GM21423 (cell line): ENCODE measurements around the gene RELL2.
A peak's percentile ranks its signal among the peaks of the same experiment; 100 is the strongest.
"Not testable (repeated sequence)": the region's sequence is repeated elsewhere in the genome, so short reads cannot be mapped to it uniquely, and the experiment has no call there.

ENCODE experiments used
- ATAC-seq: cut with Tn5 transposase; IDR thresholded peaks from one replicate; pipeline ENCODE4 v1.9.1; 2021; ENCODE audit warnings: mild to moderate bottlenecking, moderate library complexity; ENCODE audit not compliant: unreplicated experiment

RELL2 gene, protein sequence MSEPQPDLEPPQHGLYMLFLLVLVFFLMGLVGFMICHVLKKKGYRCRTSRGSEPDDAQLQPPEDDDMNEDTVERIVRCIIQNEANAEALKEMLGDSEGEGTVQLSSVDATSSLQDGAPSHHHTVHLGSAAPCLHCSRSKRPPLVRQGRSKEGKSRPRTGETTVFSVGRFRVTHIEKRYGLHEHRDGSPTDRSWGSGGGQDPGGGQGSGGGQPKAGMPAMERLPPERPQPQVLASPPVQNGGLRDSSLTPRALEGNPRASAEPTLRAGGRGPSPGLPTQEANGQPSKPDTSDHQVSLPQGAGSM

DNA sequence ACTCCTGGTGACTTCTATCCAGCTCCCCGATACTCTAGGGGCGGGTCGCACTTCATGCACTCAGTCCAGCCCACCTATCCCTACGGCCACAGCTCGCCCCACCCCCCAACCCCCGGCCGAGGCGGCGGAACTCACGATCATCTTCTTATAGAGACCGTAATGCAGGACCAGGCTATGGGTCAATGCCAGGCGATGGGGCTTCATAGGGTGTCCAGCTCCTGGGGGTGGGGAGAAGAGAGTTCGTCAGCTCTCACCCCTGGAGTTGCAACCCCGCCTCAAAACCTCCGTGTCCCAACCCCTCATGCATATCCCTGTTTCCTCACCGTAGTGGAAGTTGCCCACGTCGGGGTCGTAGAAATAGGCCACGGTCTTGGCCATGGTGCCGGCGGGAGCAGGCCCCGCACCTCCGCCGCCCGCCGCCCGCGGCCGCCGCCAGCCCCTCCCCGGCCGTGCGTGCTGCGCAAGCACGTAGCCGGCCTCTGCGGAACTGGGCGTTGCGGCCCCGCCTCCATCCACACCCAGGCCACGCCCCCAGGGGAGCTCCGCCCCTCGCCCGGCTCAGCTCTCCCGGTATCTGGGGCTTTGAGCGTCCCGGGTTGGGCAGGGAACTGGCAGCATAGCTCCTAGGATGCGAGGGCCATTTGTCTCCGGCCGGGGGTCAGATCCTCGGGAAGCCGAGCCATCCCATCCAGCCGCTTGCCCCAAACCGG lies at the start of gene RELL2, which contains the start of gene HDAC3:
Gene RELL2 (plus strand): TSS at position 585 of the 710 bp plus-strand sequence. CDS start 1,229 bp downstream, outside the sequence.
Gene HDAC3 (minus strand): TSS at position 437 of the 710 bp plus-strand sequence. CDS start 59 bp downstream, at position 378.
- peak; percentile 79 for ATAC-seq

DNA sequence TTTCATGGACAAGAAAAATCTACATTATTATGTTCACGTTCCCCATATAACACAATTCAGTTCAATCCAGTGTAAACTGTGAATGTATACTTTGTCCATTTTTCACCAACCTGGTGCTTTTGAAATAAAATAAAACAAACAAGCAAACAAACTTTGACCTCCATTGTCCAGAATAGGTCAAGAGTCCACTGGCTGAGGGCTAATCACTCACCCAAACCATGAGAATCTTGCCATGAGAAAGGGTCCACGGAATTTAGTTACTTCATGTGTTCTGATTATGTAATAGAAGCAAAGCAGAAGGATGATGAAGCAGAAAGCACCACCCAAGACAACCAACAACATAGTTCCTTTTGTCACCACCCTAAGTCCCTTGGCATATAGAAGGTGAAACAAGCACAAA lies 46.7 kb upstream of the RELL2 start:
- no peak for ATAC-seq

DNA sequence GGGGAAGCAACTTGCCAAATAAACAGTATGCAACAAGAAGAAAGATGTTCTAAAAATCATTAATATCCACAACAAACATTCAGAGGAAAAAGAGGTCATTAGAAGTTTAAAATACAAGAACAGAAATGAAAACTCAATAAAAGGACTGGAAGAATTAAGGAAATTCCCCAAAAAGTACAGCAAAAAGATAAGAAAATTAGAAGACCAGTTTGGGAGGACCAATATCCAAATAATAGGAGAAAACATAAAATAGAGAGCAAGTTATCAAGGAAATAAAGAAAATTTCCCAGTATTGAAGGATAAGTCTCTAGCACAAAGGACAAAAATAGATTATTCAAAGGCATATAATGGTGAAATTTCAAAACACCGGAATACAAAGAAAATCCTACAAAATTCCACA lies 39.9 kb upstream of the RELL2 start:
- no peak for ATAC-seq

DNA sequence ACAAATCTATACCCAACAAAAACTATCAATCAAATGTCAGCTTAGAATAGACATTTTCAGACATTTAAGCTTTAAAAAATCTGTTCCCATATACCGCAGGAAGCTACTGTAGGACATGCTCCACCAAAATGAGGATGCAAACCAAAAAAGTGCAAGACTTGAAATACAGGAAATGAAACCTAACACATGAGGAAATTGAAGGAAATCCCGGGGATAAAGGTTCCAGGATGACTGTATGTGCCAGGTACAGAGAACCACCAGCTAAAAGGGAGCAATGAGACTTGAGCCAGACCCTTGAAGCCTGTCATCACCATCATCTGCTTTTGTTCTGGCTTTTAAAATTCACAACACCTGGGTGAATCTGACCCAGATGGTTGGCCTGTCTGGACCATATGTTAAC lies 39.4 kb upstream of the RELL2 start:
- ATAC-seq = peak; percentile 36

DNA sequence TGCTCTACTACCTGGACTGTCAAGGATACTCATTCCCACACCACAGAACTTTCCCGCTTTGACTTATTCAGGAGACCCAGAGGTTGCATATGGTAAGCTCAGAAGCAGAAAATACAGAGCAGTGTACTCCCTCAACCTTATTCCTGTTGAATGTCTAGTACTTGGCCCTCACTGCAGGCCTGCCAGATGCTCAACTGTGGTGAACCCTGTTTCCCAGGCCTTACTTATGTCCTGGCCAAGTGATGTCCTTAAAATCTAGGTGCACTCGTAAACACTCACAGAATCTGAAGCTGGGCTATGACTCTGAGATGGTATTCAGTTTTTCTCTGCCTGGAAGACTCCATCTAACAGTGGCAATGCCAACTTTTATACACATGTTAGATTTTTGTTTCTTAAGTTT lies 39.0 kb upstream of the RELL2 start:
- peak; percentile 9 for ATAC-seq

DNA sequence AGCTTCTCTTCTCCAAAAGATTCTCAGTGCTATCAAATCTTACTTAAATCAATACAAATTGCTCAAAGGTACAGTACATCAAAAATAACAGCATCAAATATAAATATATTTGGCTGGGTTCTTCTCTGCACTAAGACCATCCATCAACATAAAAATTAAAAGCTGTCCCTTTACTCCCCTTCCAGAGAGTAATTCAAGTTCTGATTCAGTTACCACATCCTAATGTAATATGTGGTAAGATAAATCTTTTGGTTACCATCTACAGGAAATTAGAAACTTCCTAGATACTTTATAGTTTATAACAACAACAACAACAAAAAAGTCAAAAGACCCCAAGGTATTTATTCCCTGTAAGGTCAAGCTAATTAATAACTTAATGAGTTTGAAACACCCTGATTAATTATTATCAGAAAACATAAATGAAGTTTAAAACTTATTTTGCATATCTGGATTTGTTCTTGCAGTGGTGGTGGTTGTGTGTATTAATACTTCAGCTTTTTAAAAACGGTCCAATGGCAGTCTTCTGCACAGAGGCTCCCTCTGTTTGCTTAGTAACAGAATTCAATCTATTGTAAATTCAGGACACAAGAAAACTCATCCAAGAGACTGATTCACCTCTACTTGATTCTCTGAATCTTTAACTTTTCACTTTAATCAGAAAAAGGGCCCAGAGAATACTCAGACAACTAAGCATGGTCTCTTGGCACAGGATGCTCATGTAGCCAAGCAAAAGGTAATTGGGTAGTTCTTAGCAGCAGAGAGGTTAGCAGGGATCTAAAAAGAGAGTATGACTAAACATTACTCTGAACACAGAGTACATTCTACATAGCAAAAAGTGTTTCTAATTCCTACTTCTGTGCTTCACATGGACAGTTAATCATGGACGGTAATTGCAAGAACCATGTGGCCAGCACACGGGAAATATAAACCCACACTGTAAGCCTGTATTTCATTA lies 38.1 kb upstream of the RELL2 start:
- peak; percentile 47 for ATAC-seq

DNA sequence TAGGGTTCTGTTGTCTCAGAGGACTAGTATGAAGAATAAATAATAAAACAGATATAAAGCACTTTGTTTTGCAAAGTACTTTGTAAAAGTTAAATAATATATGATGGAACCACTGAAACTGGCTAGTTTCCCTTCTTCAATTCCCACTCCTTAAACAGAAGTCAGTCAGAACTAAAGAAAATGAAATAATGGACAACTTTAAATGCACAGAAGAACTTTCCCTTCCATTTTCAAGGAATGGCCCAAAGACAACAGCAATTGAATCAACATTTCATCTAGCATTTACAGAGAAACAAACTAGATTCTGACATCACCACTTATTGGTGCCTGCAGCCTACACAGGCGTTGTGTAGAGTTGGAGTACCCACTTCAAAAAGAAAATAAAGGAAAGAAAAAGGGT lies 34.2 kb upstream of the RELL2 start:
- no peak for ATAC-seq

DNA sequence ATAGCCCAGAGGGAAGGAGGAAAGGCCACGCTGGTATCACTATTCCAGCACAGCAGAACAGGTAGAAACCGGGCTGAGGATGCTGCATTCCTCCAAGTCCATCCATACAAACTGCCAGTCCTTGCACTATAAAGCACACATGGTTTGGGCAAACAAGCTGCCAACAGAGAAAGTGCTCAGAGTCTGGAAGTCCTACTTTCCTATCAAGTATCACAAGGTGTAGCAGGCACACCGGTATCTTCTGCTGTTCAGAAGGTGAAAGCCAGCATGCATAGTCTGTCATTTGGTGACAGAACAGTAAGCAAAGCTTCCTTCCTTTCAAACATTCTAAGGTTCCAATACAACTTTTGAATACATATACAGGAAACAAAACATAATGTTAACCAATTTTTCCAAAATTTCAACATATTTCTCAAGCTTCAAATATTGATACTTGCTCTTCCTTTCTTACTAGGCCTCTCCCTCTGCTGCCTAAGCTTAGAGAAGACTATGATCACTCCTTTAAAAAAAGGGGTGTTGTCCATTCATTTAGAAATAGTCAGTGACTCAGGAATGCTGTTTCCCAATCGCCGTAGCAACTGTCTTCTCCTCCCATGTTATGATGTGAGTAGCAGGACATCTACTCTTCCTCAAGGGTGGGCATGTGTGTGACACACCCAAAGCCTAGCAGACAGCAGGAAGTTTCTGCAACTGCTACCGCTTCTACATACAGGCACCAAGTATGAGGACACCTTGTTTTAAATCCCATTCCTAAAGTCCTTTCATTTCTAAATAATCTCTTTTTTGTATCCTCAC lies 32.7 kb upstream of the RELL2 start:
- ATAC-seq = no peak

DNA sequence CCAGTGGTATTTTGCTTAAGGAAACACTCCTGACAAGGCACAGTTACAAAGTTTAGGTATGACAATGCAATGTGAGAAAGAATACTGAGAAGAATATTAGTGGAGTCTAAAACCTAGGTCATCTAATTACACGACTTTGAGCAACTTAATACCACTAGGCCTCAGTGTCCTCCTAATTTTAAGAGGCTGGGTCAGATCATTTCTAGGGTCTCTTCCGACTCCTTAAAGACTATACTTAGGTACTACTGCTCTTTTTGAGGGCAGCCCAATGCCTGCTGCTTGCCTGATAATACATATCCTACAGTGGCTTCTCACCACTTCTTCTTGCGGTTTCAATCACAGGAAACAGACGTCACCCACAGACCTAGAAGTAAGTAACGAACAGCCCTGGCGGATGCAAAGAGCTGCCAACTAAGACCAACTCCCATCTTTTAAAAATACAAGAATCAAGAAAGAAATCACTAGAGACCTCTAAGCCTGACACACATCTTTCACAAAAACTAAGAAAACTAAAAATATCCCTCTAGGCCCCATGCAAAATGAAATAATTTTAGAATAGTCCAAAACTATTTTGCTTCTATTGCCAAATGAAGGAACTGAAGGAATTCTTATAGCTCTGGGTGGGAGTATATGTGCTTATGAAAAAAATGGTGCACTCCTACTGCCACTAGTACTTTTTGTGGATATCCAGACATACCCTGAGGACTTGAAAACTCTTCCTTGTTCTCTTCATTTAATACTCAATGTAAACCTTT lies 31.1 kb upstream of the RELL2 start:
- peak; percentile 93 for ATAC-seq

DNA sequence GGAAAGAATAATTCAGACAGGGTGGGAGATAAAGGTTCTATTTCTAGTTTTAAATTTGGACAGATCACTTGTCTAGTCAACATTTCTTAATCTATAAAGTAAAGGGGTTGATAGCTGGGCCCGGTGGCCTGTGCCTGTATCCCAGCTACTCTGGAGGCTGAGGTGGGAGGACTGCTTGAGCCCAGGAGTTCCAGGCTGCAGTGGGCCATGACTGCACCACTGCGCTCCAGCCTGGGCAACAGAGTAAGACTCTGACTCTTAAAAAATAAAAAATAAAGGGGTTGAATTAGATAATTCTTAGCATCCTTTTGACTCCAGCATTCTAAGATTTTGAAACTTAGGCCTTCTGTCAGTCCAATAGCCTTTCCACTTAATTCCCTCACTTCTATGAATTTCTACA lies 28.8 kb upstream of the RELL2 start:
- ATAC-seq = no peak

DNA sequence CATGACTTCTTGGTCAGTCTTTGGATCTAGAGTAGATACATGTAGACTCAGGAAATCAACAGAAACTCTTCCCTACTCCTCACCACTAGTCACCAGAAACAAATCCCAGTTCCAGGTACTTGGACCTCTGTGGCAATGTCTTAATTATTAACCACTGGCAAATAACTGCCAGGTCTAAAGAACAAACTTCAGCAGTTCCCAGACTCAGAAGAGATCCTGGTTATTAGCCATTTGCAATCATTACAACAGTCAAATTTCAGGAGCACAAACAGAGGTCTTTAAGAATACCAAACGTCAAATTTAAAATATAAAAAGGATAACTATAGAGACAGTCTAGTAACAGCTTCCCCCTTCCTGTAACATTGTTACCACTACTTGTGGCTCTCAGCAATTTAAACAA lies 28.2 kb upstream of the RELL2 start:
- no peak for ATAC-seq

DNA sequence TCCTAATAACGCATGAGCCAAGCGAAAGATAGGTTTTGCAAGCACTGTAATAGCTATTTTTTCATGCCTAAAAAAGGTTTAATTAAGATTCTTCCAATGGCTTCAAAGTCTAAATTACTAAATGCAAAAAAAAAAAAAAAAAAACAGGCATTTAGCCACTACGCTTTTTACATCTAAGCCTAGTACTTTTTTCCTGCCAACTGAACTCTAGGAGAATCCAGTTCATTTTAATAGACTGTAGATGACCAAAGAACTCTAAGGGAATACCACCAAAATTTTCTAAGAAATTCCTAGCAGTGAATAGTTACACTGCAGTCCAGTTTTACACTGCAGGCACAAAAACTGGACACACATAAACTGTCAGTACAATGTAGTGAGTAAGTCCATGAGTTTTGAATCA lies 27.8 kb upstream of the RELL2 start:
- no peak for ATAC-seq

DNA sequence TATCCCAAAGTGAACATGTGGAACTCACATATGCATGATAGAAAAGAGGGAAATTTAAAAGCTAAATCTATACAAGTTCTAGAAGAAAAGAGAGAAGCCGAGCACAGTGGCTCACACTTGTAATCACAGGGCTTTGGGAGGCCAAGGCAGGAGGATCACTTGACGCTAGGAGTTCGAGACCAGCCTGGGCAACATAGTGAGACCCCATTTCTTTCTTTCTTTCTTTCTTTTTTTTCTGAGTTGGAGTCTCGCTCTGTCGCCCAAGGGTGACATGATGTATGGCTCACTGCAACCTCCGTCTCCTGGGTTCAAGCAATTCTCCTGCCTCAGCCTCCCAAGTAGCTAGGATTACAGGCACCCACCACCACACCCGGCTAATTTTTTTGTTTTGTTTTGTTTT lies 26.9 kb upstream of the RELL2 start:
- ATAC-seq = not testable (repeated sequence)

DNA sequence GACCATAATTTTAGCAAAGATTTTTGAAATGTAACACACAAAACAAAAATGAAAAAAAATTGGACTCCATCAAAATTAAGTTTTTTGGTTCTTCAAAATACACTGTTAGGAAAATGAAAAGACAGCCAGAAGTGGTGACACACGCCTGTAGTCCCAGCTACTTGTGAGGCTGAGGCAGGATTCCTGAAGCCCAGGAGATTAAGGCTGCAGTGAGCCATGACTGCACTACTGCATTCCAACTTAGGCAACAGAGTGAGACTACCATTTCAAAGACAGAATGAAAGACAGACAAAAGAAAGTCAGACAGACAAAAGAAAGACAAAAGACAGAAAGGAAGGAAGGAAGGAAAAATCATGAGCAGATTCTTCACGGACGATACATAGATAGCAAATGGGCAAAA lies 25.5 kb upstream of the RELL2 start:
- ATAC-seq = no peak

DNA sequence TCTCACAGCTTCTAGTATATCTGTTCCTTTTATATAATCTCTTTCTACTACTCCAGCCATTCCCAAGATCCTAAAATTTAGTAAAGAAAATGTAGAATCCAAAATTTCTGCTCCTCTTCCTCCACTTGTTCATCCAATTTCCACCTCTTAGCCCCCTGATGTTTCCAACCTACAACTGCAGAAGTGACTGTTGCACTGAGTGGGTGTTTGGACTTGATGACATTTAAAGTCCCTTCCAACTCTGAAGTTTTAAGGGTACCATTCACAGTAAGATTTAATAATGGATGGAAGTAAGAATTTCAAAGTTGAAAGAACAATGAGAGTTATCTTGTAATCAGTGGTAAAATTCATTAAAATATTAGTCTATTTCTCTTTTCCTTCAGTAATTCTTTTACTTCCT lies 23.5 kb upstream of the RELL2 start:
- no peak for ATAC-seq

DNA sequence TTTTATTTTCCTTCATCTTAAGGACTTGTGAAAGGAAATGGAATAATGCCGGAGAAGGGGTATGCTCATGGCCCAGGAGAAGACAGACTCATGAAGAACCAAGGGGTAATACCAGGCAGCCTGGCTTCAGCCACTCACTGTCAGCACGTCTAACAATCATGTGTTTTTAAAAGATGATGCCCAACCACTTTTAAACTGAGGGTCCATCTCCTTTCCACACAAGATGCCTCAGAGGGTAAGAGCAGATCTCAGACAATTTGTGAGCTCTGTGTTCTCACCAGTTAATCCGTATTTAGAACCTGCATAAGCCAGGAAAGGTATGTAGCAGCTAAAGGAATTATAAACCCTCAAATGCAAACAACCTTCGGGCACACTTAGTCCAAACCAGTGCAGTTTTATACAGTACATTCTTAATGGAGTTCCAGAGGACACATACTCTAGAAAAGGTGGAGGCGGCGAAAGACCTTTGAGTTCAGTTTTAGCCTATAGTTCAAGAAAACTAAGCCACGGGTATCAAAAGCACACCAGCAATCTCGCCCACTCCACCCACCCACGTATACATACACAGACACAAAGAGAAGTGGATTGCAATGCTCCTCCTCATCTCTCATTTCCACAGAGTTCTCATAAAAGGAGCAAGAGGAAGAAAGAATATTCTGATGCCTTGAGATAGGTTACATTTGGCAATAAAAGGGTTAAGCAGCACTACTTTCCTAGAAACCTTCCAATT lies 20.6 kb upstream of the RELL2 start:
- no peak for ATAC-seq

DNA sequence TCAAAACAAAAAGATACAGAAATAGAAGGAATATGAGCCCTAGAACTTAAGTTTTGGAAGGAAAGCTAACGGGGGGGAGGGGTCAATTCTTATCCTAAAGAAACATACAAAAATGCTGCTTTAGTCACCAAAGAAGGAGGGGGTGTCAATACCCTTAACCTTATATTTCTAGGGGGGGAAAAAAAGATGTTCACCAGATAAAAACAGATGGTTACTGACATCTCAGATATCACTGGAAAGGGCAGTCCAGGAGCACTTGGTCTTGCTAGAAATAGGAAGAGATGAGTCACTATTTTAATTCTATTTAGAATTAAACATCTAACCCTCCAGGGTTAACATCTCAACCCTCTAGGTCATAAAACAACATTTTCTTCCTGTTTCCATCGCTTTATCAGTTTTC lies 19.7 kb upstream of the RELL2 start:
- ATAC-seq = no peak

DNA sequence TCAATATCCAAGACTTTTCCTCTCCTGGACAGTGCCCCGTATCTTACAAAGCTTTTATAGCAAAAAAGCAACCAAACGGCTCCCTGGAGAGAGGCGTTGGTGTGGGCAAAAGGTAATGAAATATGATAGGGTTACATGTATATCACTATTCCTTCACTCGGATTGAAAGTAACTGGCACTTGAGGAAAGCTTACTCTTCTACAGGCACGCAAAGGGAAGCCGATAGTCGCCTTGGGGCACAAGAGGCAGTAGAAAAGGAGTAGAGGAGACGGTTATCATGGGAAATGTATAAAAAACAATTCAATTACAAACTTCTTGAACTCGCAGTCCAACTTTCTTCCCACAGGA lies 19.1 kb upstream of the RELL2 start:
- ATAC-seq = no peak
